Brain pericyte (primary cell): ENCODE results near the gene NR3C2.

Source experiments
- DNase-seq: peaks from one replicate; pipeline ENCODE4 v3.0.0-alpha.2; 2012; ENCODE audit warnings: low read depth, low spot score

Gene NR3C2

GRCh38 chr4:148312956-148313490 is 129.2 kb downstream of the NR3C2 start:
- DNase-seq: no peak

DNA sequence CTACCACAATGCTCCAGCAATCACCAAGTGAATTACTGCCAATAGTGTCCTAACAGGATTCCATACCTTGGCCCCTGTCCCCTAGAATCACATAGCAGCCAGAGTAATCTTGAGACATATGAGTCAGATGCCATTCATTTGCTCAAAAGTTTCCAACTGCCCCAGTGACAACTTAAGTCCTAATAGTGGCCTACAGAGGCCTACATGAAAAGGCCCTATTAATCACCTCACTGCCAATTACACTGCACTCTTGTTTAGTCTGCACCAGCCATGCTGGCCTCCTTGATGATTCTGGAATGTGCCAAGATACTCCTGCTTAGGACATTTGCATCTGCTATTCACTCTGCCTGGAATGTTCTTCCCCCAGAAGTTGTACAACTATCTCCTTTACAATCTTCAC is 130.7 kb downstream of the NR3C2 start:
- DNase-seq: no peak

DNA sequence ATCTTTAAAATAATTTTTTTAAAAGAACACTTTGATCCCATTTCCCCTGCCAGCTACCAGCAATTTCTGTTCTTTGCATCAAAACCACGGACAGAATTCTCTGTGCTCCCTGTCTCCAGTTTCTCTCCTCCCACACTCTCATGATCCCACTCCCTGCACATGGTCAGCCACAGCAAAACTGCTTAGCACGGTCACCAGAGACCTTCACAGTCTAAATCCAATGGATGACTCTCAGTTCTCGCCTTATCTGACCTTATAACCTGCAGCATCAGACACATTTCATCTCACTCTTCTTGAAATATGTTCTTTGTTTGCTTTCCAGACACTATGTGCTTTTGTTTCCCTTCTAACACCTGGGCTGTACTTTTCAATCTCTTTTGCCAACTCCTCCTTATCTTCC is 131.5 kb downstream of the NR3C2 start:
- DNase-seq: no peak

DNA sequence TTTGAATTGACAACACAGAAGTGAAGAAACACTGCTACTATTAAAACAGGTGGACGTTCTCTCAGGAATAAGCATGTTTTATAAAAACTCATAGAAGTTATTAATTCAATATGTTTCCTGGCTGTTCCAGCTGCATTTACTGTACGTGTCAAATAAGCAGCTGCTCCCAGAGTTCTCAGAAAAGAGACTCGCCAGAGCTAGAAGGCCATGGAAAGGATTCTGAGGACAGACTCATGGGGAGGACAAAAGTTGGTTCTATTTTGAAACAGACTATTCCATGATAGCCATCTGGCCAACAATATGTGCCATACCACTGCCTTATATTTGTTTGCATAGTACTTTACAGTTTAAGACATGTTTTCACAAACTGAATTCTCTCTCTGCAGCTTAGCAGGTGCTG is 136.5 kb downstream of the NR3C2 start:
- DNase-seq: no peak

GRCh38 chr4:148302416-148302815 is 139.8 kb downstream of the NR3C2 start:
- DNase-seq: no peak

DNA sequence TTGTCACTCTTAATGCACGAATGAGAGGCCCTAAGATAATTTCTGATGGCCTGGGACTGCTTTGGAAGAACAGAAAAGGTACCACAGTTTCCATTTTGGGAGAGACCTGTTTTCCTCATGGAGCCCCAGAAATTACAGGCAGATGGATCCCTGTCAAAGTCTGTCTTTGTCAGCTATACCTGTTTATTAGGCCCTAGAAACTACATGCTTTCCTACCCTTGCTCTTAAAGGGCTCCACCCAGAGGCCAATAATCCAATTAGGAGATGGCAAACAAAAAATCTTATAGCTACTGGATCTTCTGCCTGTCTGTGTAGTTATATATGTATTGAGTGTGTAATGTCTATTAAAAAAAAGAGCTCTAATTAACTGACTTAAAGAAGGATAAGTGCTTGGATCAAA is 141.3 kb downstream of the NR3C2 start:
- DNase-seq: no peak

GRCh38 chr4:148299337-148299736 is 142.9 kb downstream of the NR3C2 start:
- no peak for DNase-seq

DNA sequence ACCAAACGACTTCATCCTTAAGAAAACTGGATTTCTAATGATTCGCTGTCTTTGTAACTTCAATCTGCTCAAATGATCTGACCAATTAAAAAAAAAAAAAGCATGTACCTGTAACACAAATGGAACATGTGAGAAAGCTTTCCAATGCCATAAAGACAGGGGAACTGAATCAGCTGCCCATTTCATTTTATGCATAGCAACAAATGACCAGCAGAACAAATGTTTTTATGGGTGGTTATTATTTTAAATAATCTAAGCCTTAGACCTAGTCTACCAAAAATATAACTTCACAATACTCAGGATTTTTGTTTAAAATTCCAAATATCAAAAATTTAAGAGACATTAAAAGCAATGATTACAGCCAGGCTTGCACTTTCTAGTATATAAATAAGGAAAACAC is 145.7 kb downstream of the NR3C2 start:
- DNase-seq: no peak

- DNase-seq: no peak
These were observed 146.6 kb downstream of the NR3C2 start for GRCh38 chr4:148295642-148296041.

- no peak for DNase-seq
These were observed 148.6 kb downstream of the NR3C2 start for GRCh38 chr4:148293571-148293970.

DNA sequence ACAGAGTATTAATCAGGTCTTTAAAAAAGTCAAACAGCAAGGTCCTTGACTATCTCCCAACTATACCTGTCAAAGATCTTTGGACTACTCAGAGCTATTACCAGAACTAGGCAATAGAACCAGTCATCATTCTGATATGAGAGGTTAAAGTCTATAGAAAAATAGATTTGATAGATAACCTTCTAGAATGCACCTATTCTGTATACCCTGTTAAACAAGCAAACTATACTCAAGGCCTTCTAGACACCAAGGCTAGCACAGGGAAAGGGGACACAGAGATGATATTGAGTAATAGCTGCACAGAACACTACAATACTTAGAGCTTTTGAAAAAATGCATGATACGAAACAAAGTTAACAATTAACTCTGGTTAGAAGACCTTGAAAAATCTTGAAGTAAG is 149.5 kb downstream of the NR3C2 start:
- DNase-seq: no peak

DNA sequence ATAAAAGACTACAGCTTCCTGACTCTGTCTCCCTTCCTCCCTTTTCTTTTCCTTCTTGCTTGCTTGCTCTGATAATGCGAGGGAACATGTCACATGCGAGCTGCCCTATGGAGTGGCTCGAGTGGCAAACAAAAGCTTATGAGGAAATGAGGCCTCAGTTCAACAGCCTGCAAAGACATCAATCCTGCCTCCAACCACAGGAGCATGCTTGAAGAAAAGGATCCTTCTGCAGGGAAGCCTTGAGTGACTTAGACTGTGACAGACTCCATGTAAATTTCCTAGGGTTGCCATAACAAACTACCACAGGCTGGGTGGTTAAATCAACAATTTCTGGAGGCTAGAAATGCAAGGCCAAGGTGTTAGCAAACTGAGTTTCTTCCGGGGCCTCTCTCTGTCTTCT is 152.5 kb downstream of the NR3C2 start:
- no peak for DNase-seq

- no peak for DNase-seq
These were observed 153.8 kb downstream of the NR3C2 start for GRCh38 chr4:148288448-148288847.

DNA sequence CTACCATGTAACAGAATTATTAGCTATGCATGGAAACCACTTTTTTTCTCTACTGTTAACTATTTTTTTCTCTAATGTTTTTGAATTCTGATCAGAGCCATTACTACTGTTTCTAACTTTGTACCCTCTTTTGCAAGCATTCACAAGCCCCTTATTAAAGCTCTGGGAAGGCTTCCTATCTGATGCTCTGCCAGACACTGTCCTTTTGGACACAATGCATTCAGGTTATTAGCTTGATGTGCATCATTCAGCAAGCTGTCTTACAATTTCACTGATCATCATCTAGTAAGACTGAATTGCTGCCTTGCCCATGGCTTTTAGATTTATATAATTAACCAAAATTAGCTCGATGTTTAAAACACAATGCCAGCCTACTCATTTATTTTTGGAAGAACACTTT is 155.1 kb downstream of the NR3C2 start:
- no peak for DNase-seq

GRCh38 chr4:148286012-148286411 is 156.2 kb downstream of the NR3C2 start:
- no peak for DNase-seq

- DNase-seq: no peak
These were observed 158.5 kb downstream of the NR3C2 start for GRCh38 chr4:148283665-148284064.

DNA sequence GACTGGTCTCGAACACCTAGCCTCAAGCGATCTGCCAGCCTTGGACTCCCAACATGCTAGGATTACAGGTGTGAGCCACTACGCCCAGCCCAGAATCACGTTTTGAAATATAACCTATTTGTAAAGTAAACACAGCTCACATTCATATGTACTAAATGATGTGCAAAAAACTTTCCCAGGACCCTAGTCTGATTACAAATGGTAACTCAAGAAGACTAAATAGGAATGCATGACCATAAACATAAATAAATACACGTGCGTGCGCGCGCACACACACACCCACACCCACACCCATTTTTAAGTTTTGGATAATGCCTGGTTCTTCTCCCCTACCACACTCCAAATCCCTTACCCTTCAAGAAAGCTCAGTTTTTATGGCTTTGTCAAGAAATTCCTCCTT is 163.9 kb downstream of the NR3C2 start:
- no peak for DNase-seq

DNA sequence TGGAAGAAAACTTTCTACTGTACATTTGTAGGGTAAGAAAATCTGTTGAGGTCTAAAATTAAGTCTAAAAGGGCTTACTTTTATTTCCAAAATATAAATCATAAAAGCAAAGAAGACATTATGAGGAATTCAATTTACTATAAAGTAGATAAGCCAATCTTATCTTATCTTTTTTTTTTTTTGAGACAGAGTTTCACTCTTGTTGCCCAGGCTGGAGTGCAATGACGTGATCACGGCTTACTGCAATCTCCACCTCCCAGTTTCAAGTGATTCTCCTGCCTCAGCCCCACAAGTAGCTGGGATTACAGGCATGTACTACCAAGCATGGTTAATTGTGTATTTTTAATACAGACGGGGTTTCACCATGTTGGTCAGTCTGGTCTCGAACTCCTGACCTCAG is 166.9 kb downstream of the NR3C2 start:
- DNase-seq: no peak

DNA sequence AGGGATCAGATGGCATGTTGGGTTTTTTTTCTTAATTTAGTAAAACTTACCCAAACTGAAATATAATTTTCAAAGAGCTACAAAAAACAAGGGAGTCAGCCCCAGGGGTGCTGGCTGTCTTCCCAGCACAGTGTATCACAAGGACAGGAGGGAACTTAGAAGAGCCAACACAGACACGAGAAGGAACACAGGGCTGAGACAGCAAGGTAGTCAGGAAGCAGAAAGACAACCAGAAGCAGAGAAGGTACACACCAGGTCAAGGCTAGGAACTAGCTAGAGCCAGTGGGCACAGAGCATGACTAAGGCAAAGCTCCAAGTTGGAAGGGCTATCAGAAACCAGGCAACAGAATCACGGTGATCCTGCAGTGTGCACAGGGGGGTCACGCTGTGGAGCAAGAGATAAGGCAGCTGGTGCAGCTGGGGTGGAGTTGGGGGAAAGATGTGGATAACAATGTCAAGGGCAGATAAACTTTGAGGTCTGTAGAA is 168.7 kb downstream of the NR3C2 start:
- no peak for DNase-seq

- DNase-seq: no peak
These were observed 171.0 kb downstream of the NR3C2 start for GRCh38 chr4:148271166-148271565.

GRCh38 chr4:148270630-148271029 is 171.6 kb downstream of the NR3C2 start:
- no peak for DNase-seq

- no peak for DNase-seq
These were observed 173.4 kb downstream of the NR3C2 start for GRCh38 chr4:148268835-148269234.

GRCh38 chr4:148266921-148267320 is 175.3 kb downstream of the NR3C2 start:
- DNase-seq: no peak

DNA sequence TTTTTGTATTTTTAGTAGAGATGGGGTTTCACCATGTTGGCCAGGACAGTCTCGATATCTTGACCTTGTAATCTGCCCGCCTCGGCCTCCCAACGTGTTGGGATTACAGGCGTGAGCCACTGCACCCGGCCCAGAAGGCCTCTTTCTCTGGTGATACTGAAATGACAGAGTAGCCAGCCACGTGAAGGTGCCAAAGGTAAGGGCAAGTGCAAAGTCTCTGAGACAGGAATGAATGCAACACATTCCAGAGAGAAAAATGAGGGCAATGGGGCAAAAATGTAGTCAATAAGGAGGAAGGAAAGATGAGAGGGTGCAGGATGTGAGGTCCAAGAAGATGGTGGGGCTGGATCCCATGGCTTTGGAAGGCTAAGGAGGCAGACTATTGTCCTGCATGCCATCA is 176.0 kb downstream of the NR3C2 start:
- DNase-seq: no peak
